ENCODE results near the gene IL1RAPL2. TPM values are rescaled to one million over a fixed set of nuclear protein-coding genes. Genes with fewer than 3 reads are reported as not detected.
A peak's percentile ranks its signal among the peaks of the same experiment; 100 is the strongest.

The IL1RAPL2 gene
- polyA plus RNA-seq, 1 donor, result 0.16 TPM

DNA sequence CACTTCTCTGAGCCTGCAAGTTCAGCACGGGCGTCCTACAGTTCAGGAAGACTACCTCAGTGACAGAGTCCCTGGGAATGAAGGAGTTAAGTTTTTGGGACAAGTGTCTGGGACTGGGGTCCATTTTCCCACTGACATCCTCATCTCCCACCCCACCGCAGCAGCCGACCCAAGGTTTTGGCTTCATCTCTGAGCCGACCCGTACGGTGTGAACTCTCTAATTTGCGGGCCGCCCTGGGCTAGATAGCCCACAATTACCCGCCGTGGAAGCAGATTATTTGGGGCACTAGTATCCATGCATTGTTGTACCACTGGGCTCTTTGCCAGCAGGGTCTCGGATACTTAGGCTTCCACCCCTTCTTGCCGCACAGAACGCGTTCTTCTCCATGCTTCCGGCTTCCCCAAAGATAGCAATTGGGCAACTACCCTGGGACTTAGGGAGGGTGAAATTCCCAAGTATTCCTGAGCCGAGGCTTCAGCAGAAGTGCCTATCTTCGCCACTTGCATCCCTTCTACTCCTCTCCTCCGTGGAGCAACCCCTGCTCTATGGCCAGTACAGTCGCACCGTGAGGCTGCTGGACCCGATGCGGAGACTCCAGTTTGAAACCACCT lies 2.4 kb downstream of the IL1RAPL2 start:
- peaks cover 55% of the 10 kb centered on the region for H3K27me3 ChIP-seq (ENCODE audit: control insufficient read depth, insufficient read depth, low read length)

GRCh38 chrX:104618106-104618895 lies 52.3 kb downstream of the IL1RAPL2 start:
- no CpG with 5 or more reads among the region's 2 CpGs for WGBS (ENCODE audit: insufficient coverage, low lambda C conversion rate)
- H3K4me1 ChIP-seq (ENCODE audit: control insufficient read depth, insufficient read depth, low read length), result no peaks in the 10 kb centered on the region
- no peak overlapping the region for H3K4me3 ChIP-seq (ENCODE audit: low read length)
- DNase-seq, result no peak
- no peaks in the 10 kb centered on the region for H3K36me3 ChIP-seq (ENCODE audit: control insufficient read depth, insufficient read depth, low read length)
- H3K27ac ChIP-seq (ENCODE audit: low read length), result no peak overlapping the region
- H3K27me3 ChIP-seq (ENCODE audit: control insufficient read depth, insufficient read depth, low read length), result no peaks in the 10 kb centered on the region
- H3K9me3 ChIP-seq (ENCODE audit: control insufficient read depth, low read depth, low read length), result no peaks in the 10 kb centered on the region

More for the DNA sequence above, 2.4 kb downstream of the IL1RAPL2 start:
- Histone ChIP-seq H3K27ac (ENCODE audit: low read length) (no peak overlapping the region), H3K36me3 (ENCODE audit: control insufficient read depth, insufficient read depth, low read length) (no peaks in the 10 kb centered on the region), H3K9me3 (ENCODE audit: control insufficient read depth, low read depth, low read length) (no peaks in the 10 kb centered on the region), H3K4me1 (ENCODE audit: control insufficient read depth, insufficient read depth, low read length) (no peaks in the 10 kb centered on the region), H3K4me3 (ENCODE audit: low read length) (no peak overlapping the region)
- no peak for DNase-seq
- no CpG with 5 or more reads among the region's 23 CpGs for WGBS (ENCODE audit: insufficient coverage, low lambda C conversion rate)

DNA sequence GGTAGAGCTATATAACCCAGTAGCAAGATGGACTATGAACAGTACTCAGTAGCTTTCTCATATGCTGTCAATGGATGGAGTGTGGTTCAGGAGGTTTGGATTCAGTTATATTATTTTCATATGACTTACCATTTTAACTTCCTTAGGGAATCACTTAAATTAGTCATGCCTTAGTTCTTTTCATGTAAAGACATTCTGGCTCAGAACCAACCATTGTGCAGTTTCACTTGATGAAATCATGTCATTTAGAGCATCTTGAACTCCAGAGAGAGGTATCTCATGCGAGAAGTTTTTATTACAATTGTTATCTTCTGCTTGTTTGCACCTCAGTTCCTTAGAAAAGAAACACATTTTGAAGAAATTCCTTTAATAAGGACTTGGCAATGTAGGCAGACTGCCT lies 55.8 kb downstream of the IL1RAPL2 start:
- no peak for DNase-seq
- H3K27ac ChIP-seq (ENCODE audit: low read length), result no peak overlapping the region
- WGBS (ENCODE audit: insufficient coverage, low lambda C conversion rate), result no CpG with 5 or more reads among the region's 1 CpG
- no peaks in the 10 kb centered on the region for H3K4me1 ChIP-seq (ENCODE audit: control insufficient read depth, insufficient read depth, low read length)
- H3K36me3 ChIP-seq (ENCODE audit: control insufficient read depth, insufficient read depth, low read length), result no peaks in the 10 kb centered on the region
- no peaks in the 10 kb centered on the region for H3K9me3 ChIP-seq (ENCODE audit: control insufficient read depth, low read depth, low read length)
- H3K27me3 ChIP-seq (ENCODE audit: control insufficient read depth, insufficient read depth, low read length), result no peaks in the 10 kb centered on the region
- no peak overlapping the region for H3K4me3 ChIP-seq (ENCODE audit: low read length)

- no peak overlapping the region for H3K4me3 ChIP-seq (ENCODE audit: low read length)
- no peak overlapping the region for H3K27ac ChIP-seq (ENCODE audit: low read length)
- H3K4me1 ChIP-seq (ENCODE audit: control insufficient read depth, insufficient read depth, low read length), result no peaks in the 10 kb centered on the region
- no CpG with 5 or more reads among the region's 4 CpGs for WGBS (ENCODE audit: insufficient coverage, low lambda C conversion rate)
- H3K27me3 ChIP-seq (ENCODE audit: control insufficient read depth, insufficient read depth, low read length), result no peaks in the 10 kb centered on the region
- no peaks in the 10 kb centered on the region for H3K36me3 ChIP-seq (ENCODE audit: control insufficient read depth, insufficient read depth, low read length)
- H3K9me3 ChIP-seq (ENCODE audit: control insufficient read depth, low read depth, low read length), result no peaks in the 10 kb centered on the region
- no peak for DNase-seq
Observed at GRCh38 chrX:104641176-104641575, 75.2 kb downstream of the IL1RAPL2 start.

DNA sequence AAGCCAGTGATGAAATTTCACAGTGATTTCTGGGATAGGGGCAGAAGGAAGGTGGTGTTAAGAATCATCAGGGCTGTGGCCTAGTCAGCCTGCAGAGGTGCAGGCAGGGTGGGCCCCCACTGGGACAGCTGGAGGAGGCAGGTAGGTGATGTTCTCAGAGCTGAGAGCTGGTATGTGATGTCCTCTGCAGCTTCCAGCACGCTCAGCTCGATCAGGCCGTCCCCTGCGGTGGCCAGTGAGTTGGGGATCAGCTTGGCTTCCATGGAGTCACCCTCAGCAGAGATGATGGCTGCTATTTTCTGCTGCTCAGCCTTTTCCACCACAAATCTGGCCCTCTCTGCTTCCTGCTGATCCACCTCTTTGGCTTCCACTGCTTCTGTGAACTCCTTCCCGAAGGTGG lies 81.1 kb downstream of the IL1RAPL2 start:
- no peak for DNase-seq
- no peaks in the 10 kb centered on the region for H3K9me3 ChIP-seq (ENCODE audit: control insufficient read depth, low read depth, low read length)
- WGBS (ENCODE audit: insufficient coverage, low lambda C conversion rate), result no CpG with 5 or more reads among the region's 5 CpGs
- H3K27ac ChIP-seq (ENCODE audit: low read length), result no peak overlapping the region
- H3K4me1 ChIP-seq (ENCODE audit: control insufficient read depth, insufficient read depth, low read length), result no peaks in the 10 kb centered on the region
- H3K4me3 ChIP-seq (ENCODE audit: low read length), result no peak overlapping the region
- no peaks in the 10 kb centered on the region for H3K27me3 ChIP-seq (ENCODE audit: control insufficient read depth, insufficient read depth, low read length)
- H3K36me3 ChIP-seq (ENCODE audit: control insufficient read depth, insufficient read depth, low read length), result no peaks in the 10 kb centered on the region

GRCh38 chrX:104659005-104659744 lies 93.2 kb downstream of the IL1RAPL2 start:
- no peak for DNase-seq
- H3K27me3 ChIP-seq (ENCODE audit: control insufficient read depth, insufficient read depth, low read length), result no peaks in the 10 kb centered on the region
- no peaks in the 10 kb centered on the region for H3K9me3 ChIP-seq (ENCODE audit: control insufficient read depth, low read depth, low read length)
- no peaks in the 10 kb centered on the region for H3K36me3 ChIP-seq (ENCODE audit: control insufficient read depth, insufficient read depth, low read length)
- H3K4me3 ChIP-seq (ENCODE audit: low read length), result no peak overlapping the region
- no peaks in the 10 kb centered on the region for H3K4me1 ChIP-seq (ENCODE audit: control insufficient read depth, insufficient read depth, low read length)
- H3K27ac ChIP-seq (ENCODE audit: low read length), result no peak overlapping the region
- no CpG with 5 or more reads among the region's 3 CpGs for WGBS (ENCODE audit: insufficient coverage, low lambda C conversion rate)

DNA sequence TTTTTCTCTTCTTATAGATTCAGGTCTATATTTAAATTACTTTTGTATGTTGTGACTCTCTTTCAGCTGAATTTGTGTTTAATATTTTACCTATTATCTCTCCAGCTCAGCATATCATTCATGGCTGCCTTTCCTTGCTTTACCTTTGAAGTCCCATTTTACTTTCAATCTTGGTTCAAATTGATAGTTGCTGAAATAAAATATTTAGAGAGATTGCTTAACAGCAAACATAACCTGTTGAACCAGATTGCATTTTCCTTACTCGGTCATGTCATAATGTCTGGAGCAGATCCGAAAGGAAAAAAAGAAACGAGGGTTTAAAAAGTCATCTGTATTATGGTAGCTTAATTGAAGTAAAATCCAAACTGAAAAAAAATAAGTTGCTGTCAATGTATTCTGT lies 94.1 kb downstream of the IL1RAPL2 start:
- WGBS (ENCODE audit: insufficient coverage, low lambda C conversion rate), result no CpG with 5 or more reads among the region's 3 CpGs
- no peaks in the 10 kb centered on the region for H3K36me3 ChIP-seq (ENCODE audit: control insufficient read depth, insufficient read depth, low read length)
- no peak overlapping the region for H3K4me3 ChIP-seq (ENCODE audit: low read length)
- no peak overlapping the region for H3K27ac ChIP-seq (ENCODE audit: low read length)
- DNase-seq, result no peak
- no peaks in the 10 kb centered on the region for H3K4me1 ChIP-seq (ENCODE audit: control insufficient read depth, insufficient read depth, low read length)
- no peaks in the 10 kb centered on the region for H3K27me3 ChIP-seq (ENCODE audit: control insufficient read depth, insufficient read depth, low read length)
- H3K9me3 ChIP-seq (ENCODE audit: control insufficient read depth, low read depth, low read length), result no peaks in the 10 kb centered on the region

DNA sequence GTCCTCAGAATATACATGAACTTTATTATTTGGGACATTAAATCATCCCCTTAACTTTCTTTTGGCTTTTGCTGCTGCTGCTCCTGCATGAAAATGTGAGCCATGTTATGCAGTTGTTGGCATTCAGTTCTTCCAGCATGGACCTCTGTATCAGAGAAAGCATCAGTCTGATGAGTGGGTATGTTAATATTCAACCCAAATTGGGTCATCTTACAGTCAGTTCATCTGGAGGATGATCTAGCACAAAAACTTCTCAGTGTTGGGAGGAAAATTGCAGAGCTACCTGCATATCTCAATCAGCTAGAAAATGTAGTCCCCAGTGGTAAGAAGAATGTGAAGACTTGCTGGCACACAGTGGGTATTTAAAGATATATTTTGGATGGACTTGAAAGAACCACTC lies 96.7 kb downstream of the IL1RAPL2 start:
- H3K27ac ChIP-seq (ENCODE audit: low read length), result no peak overlapping the region
- no peak overlapping the region for H3K4me3 ChIP-seq (ENCODE audit: low read length)
- no peaks in the 10 kb centered on the region for H3K27me3 ChIP-seq (ENCODE audit: control insufficient read depth, insufficient read depth, low read length)
- no peaks in the 10 kb centered on the region for H3K4me1 ChIP-seq (ENCODE audit: control insufficient read depth, insufficient read depth, low read length)
- DNase-seq, result no peak
- no peaks in the 10 kb centered on the region for H3K9me3 ChIP-seq (ENCODE audit: control insufficient read depth, low read depth, low read length)
- no peaks in the 10 kb centered on the region for H3K36me3 ChIP-seq (ENCODE audit: control insufficient read depth, insufficient read depth, low read length)

- WGBS (ENCODE audit: insufficient coverage, low lambda C conversion rate), result no CpG with 5 or more reads among the region's 1 CpG
Observed at GRCh38 chrX:104665691-104666090, 99.7 kb downstream of the IL1RAPL2 start.

DNA sequence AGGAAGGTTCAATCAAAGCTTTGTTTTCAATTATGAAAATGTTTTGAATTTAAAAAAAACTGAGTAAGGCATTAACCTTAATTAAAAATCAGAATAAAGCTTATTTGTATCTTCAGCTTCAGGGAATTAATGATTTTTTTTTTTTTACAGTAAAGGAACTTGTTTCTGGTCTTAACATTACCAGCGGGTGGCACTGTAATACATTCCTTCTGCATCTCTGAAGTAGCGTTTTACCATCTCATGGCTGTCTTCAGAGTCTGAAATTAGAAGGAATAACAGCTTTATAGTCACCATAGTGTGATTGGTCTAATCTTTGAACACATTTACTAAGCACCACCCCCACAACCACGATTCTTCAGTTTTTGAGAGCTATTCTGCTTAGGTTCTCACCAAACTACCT lies 102.6 kb downstream of the IL1RAPL2 start:
- Histone ChIP-seq H3K4me3 (ENCODE audit: low read length) (no peak overlapping the region), H3K4me1 (ENCODE audit: control insufficient read depth, insufficient read depth, low read length) (no peaks in the 10 kb centered on the region), H3K9me3 (ENCODE audit: control insufficient read depth, low read depth, low read length) (no peaks in the 10 kb centered on the region), H3K27me3 (ENCODE audit: control insufficient read depth, insufficient read depth, low read length) (no peaks in the 10 kb centered on the region), H3K36me3 (ENCODE audit: control insufficient read depth, insufficient read depth, low read length) (no peaks in the 10 kb centered on the region), H3K27ac (ENCODE audit: low read length) (no peak overlapping the region)
- WGBS (ENCODE audit: insufficient coverage, low lambda C conversion rate), result no CpG with 5 or more reads among the region's 3 CpGs
- DNase-seq, result peak in 1 of 2 donors; percentile 2

More at GRCh38 chrX:104665691-104666090, 99.7 kb downstream of the IL1RAPL2 start:
- Histone ChIP-seq H3K9me3 (ENCODE audit: control insufficient read depth, low read depth, low read length) (no peaks in the 10 kb centered on the region), H3K27me3 (ENCODE audit: control insufficient read depth, insufficient read depth, low read length) (no peaks in the 10 kb centered on the region), H3K4me1 (ENCODE audit: control insufficient read depth, insufficient read depth, low read length) (no peaks in the 10 kb centered on the region), H3K4me3 (ENCODE audit: low read length) (no peak overlapping the region), H3K36me3 (ENCODE audit: control insufficient read depth, insufficient read depth, low read length) (no peaks in the 10 kb centered on the region), H3K27ac (ENCODE audit: low read length) (no peak overlapping the region)
- no peak for DNase-seq

All from large intestine (tissue), 3 donors.